Neural cell (in vitro differentiated cells): ENCODE measurements around the gene GALNT2.

Experiments used
- EP300 ChIP-seq: fragments of 450-650 bp; conservative IDR thresholded peaks from 2 replicates; pipeline ENCODE4 v1.6.1; 2014; ENCODE audit warnings: antibody characterized with exemption, mild to moderate bottlenecking, moderate library complexity; ENCODE audit not compliant: poor library complexity, severe bottlenecking
- EZH2 ChIP-seq: fragments of 200-600, 300-800 bp; shearing (Covaris generic), sonication (generic); IDR thresholded peaks from 2 replicates; pipeline ENCODE4 v1.6.1; 2014; ENCODE audit warnings: antibody characterized with exemption, low read length, borderline replicate concordance, mild to moderate bottlenecking; ENCODE audit not compliant: insufficient read depth, poor library complexity, severe bottlenecking
- MXI1 ChIP-seq: fragments of 450-650 bp; conservative IDR thresholded peaks from 2 replicates; pipeline ENCODE4 v1.6.1; 2014; ENCODE audit warnings: antibody characterized with exemption, mild to moderate bottlenecking; ENCODE audit not compliant: poor library complexity, severe bottlenecking
- POLR2AphosphoS5 ChIP-seq: IDR thresholded peaks from 2 replicates; pipeline ENCODE4 v1.6.1; 2012
- RAD21 ChIP-seq: fragments of 450-650 bp; conservative IDR thresholded peaks from 2 replicates; pipeline ENCODE4 v1.6.1; 2014; ENCODE audit warnings: antibody characterized with exemption, mild to moderate bottlenecking, moderate library complexity
- SMC3 ChIP-seq: fragments of 450-650 bp; conservative IDR thresholded peaks from 2 replicates; pipeline ENCODE4 v1.6.1; 2014; ENCODE audit warnings: antibody characterized with exemption, mild to moderate bottlenecking, moderate library complexity; ENCODE audit not compliant: poor library complexity
- TAF1 ChIP-seq: IDR thresholded peaks from 2 replicates; pipeline ENCODE4 v1.6.1; 2012; ENCODE audit warnings: low read depth
- TF ChIP-seq, protein P1 (sequence below): fragments of 450-650 bp; IDR thresholded peaks from 2 replicates; pipeline ENCODE4 v1.5.1; 2014; ENCODE audit warnings: antibody characterized with exemption, mild to moderate bottlenecking, moderate library complexity; ENCODE audit not compliant: poor library complexity, severe bottlenecking
- TF ChIP-seq, protein P2 (sequence below): IDR thresholded peaks from 2 replicates; pipeline ENCODE4 v1.6.1; 2012; ENCODE audit warnings: borderline replicate concordance

DNA sequence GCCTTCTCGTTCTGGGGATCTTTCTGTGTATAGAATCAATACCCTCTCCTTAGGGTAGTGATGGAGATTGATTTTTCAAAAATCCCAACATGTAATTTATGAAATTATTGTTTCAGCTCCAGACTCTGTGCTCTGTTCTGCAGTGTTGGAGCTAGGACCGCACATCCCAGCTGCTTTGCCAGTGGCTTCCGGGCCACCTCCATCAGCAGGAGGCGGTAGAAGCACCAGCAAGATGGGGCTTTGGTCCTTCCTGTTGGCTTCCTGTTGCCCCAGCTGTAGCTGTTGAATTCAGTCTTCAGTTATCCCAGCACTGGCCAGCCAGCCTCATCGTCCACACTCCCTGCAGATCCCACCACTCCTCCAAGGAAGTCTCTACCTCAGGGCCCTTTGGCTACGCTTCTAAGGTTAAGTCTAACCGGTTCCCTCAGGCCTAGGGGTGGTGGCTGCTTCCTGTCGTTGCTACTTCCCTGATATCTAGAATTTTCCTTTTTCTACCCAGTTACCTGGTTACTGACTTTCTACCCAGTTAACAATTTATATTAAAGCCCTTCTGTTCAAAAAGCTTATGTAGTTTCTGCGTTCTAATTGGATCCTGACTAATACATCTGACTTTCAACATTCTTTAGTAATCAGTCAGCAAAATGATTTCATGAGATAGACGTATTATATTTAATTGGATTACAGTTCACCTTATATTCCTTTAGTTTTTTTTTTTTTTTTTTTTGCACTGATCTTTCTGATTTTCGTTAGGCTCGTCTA, 24.6 kb downstream of the GALNT2 start:
- TF ChIP-seq SMC3, result no peak
- TF ChIP-seq, protein P1, sequence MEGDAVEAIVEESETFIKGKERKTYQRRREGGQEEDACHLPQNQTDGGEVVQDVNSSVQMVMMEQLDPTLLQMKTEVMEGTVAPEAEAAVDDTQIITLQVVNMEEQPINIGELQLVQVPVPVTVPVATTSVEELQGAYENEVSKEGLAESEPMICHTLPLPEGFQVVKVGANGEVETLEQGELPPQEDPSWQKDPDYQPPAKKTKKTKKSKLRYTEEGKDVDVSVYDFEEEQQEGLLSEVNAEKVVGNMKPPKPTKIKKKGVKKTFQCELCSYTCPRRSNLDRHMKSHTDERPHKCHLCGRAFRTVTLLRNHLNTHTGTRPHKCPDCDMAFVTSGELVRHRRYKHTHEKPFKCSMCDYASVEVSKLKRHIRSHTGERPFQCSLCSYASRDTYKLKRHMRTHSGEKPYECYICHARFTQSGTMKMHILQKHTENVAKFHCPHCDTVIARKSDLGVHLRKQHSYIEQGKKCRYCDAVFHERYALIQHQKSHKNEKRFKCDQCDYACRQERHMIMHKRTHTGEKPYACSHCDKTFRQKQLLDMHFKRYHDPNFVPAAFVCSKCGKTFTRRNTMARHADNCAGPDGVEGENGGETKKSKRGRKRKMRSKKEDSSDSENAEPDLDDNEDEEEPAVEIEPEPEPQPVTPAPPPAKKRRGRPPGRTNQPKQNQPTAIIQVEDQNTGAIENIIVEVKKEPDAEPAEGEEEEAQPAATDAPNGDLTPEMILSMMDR, result no peak
- no peak for TF ChIP-seq EP300
- no peak for TF ChIP-seq EZH2
- TF ChIP-seq TAF1, result no peak
- TF ChIP-seq MXI1, result no peak
- TF ChIP-seq POLR2AphosphoS5, result no peak
- TF ChIP-seq RAD21, result no peak
- TF ChIP-seq, protein P2, sequence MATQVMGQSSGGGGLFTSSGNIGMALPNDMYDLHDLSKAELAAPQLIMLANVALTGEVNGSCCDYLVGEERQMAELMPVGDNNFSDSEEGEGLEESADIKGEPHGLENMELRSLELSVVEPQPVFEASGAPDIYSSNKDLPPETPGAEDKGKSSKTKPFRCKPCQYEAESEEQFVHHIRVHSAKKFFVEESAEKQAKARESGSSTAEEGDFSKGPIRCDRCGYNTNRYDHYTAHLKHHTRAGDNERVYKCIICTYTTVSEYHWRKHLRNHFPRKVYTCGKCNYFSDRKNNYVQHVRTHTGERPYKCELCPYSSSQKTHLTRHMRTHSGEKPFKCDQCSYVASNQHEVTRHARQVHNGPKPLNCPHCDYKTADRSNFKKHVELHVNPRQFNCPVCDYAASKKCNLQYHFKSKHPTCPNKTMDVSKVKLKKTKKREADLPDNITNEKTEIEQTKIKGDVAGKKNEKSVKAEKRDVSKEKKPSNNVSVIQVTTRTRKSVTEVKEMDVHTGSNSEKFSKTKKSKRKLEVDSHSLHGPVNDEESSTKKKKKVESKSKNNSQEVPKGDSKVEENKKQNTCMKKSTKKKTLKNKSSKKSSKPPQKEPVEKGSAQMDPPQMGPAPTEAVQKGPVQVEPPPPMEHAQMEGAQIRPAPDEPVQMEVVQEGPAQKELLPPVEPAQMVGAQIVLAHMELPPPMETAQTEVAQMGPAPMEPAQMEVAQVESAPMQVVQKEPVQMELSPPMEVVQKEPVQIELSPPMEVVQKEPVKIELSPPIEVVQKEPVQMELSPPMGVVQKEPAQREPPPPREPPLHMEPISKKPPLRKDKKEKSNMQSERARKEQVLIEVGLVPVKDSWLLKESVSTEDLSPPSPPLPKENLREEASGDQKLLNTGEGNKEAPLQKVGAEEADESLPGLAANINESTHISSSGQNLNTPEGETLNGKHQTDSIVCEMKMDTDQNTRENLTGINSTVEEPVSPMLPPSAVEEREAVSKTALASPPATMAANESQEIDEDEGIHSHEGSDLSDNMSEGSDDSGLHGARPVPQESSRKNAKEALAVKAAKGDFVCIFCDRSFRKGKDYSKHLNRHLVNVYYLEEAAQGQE, result no peak
